Measurements from ENCODE around the gene ASB6.

Gene ASB6, protein sequence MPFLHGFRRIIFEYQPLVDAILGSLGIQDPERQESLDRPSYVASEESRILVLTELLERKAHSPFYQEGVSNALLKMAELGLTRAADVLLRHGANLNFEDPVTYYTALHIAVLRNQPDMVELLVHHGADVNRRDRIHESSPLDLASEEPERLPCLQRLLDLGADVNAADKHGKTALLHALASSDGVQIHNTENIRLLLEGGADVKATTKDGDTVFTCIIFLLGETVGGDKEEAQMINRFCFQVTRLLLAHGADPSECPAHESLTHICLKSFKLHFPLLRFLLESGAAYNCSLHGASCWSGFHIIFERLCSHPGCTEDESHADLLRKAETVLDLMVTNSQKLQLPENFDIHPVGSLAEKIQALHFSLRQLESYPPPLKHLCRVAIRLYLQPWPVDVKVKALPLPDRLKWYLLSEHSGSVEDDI

DNA sequence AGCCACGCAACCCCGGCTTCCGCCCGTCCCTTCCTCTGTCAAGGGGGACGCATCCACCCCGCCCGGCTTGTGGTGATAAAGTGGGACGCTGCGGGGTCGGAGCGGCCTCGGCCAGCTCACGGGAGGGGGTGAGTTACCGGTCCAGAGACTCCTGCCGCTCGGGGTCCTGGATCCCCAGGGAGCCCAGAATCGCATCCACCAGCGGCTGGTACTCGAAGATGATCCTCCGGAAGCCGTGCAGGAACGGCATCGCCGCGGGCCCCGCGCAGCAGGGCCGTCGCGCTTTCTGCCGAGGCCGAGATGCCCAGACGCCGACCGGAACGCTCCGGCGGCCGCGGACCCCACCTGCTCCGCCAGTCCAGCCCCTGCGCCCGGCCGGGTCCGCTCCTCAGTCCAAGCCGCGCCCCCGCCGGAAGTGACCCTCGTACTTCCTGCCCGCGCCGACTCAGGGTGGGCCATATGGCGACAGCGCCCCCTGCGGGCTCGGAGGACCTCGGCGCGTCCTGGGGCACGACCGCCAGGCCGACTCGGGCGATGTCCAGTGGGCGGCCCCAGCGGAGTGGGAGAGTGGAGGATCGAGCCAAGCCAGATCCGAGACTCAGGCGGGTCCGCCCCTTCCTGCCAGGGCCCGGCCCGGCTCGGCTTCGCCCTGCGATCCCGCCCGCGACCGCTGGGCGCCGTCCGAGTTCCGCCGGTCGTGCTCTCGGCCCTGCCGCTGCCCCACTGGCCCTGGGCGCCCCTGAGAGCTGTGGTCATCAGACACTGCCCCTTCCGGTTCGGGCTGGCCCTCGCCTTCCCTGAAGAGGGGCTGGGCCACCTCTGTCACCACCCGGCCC, at the start of gene ASB6:
ASB6 (minus strand) TSS at position 402 of the 836 bp plus-strand sequence; CDS start at position 250, 152 bp downstream.
- DNase-seq (ENCODE audit: low spot score), result peak; percentile 96

DNA sequence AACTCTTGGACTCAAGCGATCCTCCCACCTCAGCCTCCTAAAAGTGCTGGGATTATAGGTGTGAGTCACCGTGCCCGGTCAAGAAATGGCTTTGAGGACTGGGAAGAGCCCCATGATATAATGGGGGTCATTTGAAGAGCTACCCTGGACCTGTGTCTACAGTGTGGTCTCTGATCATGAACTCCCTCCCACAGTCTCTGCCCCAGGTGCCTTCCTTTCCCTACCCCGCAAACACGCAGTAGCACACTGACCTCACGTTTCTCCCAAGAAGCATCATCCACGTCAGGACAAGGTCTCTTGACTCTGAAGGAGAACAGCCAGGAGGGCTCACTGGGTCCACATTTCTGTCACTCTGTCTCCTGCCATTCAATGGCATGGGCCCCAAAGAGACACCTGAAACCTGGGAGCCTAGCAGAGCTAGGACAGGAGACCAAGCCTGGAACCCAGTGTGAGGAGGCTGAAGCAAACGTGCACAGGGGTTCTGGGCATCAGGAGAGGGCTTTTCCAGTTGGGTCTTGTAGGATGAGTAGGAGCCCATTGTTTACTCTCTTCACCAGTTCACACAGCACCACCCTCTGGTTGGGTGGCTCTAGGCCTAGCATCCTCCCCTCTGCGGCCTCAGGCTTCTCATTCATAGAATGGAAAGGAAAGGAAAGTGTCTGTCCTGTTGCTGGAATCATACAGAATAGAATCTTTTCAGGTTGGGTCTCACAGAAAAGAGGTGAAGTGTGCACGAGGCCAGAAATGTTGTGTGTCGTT, 46.5 kb upstream of the ASB6 start:
- DNase-seq (ENCODE audit: low spot score), result no peak

- DNase-seq (ENCODE audit: low spot score), result no peak
These were observed 45.4 kb upstream of the ASB6 start for GRCh38 chr9:129687391-129687790.

GRCh38 chr9:129686736-129687135, 44.8 kb upstream of the ASB6 start:
- DNase-seq (ENCODE audit: low spot score), result no peak

- no peak for DNase-seq (ENCODE audit: low spot score)
These were observed 43.9 kb upstream of the ASB6 start for GRCh38 chr9:129685933-129686259.

- DNase-seq (ENCODE audit: low spot score), result no peak
These were observed 43.4 kb upstream of the ASB6 start for GRCh38 chr9:129685220-129685932.

DNA sequence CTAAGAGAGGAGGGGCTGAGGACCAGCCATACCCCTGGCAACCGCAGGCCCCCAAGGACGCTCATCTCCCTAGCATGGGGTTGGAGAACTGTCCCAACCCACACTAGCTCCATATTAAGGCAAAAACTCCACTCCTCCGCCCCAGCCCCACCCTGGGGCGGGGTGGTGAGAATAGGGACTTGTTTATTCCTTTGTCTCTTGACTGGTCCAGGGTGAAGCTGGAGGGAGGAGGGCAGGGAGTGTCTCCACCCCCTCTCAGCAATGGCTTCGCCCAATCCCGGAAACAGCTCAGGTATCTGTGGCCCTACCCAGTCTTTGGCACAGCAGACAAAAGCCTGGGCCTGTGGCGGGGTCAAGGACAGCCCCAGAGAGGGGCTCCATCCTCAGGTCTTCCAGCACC, 40.4 kb upstream of the ASB6 start:
- DNase-seq (ENCODE audit: low spot score), result no peak

DNA sequence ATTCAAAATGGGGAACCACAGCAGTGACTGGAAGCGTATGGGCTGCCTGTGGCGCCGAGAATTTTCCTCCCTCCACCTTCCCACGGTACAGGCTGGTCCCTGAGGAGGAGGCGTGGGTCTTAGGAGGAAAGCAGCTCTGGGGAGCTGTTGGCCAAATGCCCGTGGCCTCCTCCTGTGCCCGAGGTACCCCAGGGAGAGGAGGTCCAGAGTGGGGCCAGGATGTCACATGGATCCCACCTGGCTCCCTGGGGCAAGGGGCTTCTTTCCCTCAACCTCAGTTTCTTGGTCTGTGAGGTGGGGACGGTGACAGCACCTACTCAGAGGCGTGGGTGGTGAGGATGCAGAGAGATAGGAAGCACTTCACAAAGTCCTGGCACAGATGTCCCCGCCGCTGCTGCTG, 40.0 kb upstream of the ASB6 start:
- DNase-seq (ENCODE audit: low spot score), result no peak

DNA sequence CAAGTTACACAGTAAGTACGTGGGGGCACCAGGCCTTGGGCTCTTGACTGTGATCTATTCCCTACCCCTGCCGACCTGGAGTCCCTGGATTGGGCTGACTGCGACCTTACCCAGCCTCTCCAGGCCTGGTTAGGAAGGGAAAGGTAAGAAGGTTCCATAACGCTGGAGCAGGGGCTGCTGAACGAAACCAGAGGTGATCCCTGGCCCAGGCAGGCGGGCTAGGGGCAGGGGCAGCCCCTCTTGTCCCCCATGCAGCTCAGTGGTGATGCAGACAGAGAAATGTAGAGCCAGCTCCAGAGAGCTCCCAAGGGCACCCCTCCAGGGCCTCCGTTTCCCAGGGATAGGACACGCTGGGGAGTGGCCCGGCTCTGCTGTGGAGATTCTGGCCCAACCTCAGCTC, 37.6 kb upstream of the ASB6 start:
- DNase-seq (ENCODE audit: low spot score), result no peak

DNA sequence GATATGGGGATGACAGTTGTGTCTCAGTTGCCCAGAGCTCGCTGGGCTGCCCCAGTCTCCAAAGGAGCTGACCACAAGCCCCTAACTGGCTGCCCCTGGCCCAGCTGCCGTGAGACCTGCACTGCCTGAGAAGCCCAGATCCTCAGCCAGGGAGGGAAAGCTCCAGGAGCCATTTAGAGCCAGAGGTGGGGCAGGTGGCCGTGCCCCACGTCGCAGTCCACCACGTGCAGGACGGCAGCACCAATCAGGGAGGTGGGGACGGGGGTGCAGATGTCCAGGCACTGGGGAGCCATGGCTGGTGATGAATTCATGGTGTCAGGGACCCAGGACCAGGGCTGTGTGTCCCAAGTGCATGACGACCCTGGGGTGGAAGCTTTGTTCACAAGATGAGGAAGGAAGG, 36.9 kb upstream of the ASB6 start:
- no peak for DNase-seq (ENCODE audit: low spot score)

DNA sequence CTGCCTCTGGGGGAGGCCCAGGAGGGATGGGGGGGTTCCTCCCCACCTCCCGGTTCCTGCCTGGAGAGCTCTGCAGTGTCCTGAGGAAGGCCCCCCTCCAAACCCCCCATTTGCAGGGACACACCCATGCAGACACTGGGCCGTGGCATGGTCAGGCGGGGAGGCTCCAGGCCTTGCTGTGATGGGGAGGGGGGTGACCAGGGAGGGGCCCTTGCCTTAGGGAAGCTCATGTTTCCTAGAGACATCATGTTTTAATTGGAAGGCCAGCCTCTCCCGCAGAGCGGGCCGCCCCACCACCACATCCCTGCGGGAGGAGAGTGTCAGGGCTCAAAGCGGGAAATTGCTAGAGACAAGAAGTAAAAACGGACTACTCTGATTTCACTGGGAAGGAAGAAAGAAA, 35.5 kb upstream of the ASB6 start:
- no peak for DNase-seq (ENCODE audit: low spot score)

GRCh38 chr9:129676975-129677374, 35.0 kb upstream of the ASB6 start:
- no peak for DNase-seq (ENCODE audit: low spot score)

DNA sequence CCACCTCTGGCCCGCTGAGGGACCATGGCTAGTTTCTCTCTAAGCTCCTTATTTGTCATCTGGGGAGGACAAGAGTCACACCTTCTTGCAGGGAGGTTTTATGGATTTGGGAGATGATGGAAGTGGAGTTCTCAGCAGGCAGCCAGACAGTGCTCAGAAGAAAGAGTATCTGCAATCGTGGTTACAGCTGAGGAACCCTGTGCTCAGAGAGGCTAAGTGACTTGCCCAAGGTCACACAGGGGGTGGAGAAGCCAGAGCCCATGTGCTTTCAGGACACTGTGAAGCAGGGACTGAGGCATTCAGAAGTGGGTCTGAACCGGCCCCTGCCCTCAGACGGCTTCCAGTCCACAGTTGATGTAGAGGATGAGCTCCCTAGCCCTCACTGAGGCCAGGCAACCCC, 34.3 kb upstream of the ASB6 start:
- no peak for DNase-seq (ENCODE audit: low spot score)

DNA sequence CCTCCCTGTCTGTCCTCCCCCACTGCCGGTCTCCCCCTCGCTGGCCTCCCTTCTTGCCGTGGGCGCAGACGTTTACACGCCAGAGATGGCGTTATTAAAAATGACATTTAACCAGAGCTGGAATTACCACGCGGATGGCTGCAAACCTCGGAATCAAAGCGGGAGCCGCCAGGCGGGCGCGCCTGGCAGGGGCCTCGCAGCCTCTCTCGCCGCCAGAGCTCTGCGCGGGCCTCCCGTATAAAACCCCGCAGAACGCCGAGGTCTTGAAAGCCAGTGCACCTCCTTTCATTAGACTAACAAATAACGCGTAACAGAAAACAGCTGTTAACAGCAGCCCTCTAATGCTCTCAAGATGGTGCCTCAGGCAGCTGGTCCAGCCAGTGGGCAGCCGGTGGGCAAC, 33.7 kb upstream of the ASB6 start:
- no peak for DNase-seq (ENCODE audit: low spot score)

DNA sequence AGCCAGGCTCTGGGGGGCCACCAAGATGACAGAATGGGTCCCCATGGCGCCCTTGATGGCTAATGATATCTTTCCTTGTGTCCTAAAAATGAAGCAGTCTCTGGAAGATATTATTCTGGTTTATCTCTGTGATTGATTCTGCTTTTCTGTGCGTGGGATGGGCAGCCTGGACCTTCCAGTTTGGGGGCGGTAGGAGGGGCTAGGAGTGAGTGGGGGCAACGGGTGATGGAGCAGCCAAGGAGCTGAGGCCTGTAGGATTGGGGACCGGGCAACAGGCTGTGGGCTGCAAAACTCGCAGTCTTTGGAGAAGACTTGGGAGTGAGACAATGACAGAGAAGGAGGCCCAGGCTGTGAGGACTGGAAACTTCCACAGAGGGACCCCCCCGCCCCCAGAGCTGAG, 32.3 kb upstream of the ASB6 start:
- DNase-seq (ENCODE audit: low spot score), result no peak

DNA sequence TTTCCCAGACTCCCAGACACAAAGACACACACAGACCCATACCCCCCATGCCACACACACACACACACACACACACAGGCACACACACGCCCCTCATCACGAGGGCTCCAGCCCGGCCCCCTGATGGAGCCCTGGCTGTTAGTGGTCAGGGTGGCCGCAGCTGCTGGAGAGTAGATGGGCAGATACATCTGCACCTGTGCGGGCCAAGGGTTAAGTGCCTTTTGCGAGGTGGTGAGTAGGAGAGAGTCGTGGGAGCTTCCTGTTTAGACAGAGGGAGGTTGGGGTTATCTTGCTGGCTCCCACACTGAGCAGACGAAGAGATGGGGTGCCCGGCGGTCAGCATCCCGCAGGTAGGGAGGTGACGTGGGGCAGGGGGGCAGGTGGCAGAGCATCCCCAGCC, 31.7 kb upstream of the ASB6 start:
- no peak for DNase-seq (ENCODE audit: low spot score)

DNA sequence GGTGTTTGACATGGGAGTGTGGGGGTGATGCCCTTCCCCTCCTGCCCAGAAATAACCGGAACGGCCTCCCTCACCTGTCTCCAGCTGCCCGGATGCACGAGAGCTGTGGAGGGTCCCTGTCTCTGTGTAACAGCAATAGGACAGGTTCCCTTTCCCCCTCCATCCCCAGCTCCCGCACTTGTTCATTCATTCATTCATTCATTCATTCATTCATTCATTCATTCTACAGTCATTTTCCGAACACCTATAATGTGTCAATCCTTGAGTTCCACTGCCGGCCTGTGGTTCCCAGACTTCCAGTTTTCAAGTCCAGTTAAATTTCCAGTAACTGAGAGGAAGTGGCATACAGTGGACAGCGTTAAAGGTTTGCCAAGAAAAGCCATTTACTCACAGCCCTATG, 30.8 kb upstream of the ASB6 start:
- DNase-seq (ENCODE audit: low spot score), result no peak

DNA sequence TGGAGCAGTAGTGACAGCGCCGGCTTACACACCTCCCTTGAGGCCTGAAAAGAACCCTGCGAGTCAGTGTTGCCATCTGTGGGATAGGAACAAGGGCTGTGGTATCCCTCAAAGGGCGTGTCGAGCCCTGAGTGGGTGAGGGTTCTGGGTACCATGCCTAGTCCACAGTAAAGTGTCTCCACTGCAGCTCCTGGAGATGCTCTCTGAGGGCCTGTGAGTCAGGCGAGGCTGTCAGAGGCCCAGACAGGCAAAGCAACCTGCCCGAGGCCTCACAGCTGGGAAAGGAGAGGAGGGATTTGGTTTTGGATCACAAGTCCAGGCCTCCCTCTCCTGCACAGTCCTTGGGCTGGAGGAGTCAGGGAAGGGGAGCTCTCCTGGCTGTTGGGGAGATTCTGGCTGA, 29.6 kb upstream of the ASB6 start:
- DNase-seq (ENCODE audit: low spot score), result no peak

- no peak for DNase-seq (ENCODE audit: low spot score)
These were observed 29.1 kb upstream of the ASB6 start for GRCh38 chr9:129671065-129671464.

GRCh38 chr9:129669946-129670345, 28.0 kb upstream of the ASB6 start:
- DNase-seq (ENCODE audit: low spot score), result no peak

DNA sequence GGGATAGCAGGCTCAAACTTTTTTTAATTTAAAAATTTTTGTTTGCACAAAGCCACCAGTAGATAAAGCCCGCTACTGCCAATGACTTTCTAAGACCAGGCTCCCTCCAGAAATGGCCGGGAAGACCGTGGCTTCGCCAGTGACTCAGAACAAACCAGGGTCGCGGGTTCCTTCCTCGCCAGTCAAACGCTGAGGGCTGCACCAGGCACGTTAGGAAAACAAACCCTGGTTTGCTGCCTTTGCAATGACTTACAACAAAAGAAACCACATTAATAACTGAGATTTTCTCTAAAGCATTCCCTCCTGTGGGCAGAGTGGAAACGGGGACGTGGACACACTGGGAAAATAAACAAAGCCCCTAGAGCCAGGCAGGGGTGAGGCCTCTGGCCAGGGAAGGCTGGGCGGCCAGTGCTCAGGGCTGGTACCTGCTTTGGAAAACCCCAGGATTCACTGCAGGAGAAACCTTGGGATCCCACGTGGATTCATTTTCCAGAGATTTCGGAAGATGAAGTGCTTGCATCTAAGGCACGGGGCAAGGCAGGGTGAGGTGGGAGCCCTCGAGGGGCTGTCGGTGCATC, 27.3 kb upstream of the ASB6 start:
- no peak for DNase-seq (ENCODE audit: low spot score)

GRCh38 chr9:129667850-129668249, 25.9 kb upstream of the ASB6 start:
- DNase-seq (ENCODE audit: low spot score), result no peak
